Fibroblast of pulmonary artery (primary cell): Measurements from ENCODE around the gene SPATA1.

Source experiments
- DNase-seq: peaks from one replicate; pipeline ENCODE4 v3.0.0-alpha.2; 2010; ENCODE audit warnings: low read depth
- H3K4me3 ChIP-seq: replicated peaks from 2 replicates; pipeline ENCODE4 v1.5.1; 2011; ENCODE audit warnings: low read depth, mild to moderate bottlenecking, control low read depth, low read length, moderate library complexity
- TF ChIP-seq, protein P1 (sequence below): IDR thresholded peaks from 2 replicates; pipeline ENCODE4 v1.5.1; 2011; ENCODE audit warnings: mild to moderate bottlenecking, control low read depth, low read length, inconsistent platforms; ENCODE audit errors: missing control alignments

Gene SPATA1

GRCh38 chr1:84540759-84541158 lies 34.6 kb downstream of the SPATA1 start:
- TF ChIP-seq, protein P1, sequence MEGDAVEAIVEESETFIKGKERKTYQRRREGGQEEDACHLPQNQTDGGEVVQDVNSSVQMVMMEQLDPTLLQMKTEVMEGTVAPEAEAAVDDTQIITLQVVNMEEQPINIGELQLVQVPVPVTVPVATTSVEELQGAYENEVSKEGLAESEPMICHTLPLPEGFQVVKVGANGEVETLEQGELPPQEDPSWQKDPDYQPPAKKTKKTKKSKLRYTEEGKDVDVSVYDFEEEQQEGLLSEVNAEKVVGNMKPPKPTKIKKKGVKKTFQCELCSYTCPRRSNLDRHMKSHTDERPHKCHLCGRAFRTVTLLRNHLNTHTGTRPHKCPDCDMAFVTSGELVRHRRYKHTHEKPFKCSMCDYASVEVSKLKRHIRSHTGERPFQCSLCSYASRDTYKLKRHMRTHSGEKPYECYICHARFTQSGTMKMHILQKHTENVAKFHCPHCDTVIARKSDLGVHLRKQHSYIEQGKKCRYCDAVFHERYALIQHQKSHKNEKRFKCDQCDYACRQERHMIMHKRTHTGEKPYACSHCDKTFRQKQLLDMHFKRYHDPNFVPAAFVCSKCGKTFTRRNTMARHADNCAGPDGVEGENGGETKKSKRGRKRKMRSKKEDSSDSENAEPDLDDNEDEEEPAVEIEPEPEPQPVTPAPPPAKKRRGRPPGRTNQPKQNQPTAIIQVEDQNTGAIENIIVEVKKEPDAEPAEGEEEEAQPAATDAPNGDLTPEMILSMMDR: no peak
- no peak for DNase-seq
- H3K4me3 ChIP-seq: no peak overlapping the region

- no peak overlapping the region for H3K4me3 ChIP-seq
- TF ChIP-seq, protein P1: peak; percentile 24
- peak; percentile 13 for DNase-seq
Observed at GRCh38 chr1:84541679-84542078, 35.5 kb downstream of the SPATA1 start.

DNA sequence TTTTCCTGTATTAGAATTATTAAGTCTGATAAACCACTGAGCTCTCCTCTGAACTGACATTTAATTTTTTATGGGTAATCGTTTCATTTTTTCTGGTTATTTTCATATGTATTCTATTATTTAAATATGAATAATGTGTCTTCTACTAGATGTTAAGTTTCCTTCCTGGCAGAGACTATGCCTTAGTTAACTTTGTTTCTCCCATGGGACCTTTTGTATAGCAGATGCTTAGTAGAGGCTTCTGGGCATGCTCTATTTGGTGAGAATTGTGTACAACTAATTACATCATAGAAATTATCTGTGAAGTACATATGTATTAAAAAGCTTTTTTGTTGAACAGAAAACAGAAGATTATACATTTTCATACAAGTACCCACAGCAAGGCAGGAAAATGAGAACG lies 44.6 kb downstream of the SPATA1 start:
- peak; percentile 14 for DNase-seq
- TF ChIP-seq, protein P1: no peak
- H3K4me3 ChIP-seq: no peak overlapping the region

DNA sequence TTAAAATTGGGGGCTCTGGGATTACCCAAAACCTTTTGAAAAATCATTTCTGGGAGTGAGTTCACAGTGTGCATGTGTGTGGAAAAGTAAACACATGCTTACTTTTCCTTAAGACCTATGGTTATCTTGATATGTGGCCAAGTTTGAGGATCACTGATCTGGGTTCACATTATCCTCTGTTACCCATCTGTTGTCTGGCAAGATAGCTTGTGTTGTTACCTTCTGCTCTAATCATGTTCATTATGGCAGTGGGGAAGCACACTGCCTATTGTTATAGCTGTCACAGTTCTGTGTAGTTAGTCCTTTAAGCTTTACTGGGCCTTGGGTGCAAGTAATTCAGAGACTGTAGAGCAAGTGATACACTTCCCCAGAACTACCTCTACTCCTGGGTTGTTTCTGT lies 63.0 kb downstream of the SPATA1 start:
- TF ChIP-seq, protein P1: no peak
- H3K4me3 ChIP-seq: no peak overlapping the region
- no peak for DNase-seq

DNA sequence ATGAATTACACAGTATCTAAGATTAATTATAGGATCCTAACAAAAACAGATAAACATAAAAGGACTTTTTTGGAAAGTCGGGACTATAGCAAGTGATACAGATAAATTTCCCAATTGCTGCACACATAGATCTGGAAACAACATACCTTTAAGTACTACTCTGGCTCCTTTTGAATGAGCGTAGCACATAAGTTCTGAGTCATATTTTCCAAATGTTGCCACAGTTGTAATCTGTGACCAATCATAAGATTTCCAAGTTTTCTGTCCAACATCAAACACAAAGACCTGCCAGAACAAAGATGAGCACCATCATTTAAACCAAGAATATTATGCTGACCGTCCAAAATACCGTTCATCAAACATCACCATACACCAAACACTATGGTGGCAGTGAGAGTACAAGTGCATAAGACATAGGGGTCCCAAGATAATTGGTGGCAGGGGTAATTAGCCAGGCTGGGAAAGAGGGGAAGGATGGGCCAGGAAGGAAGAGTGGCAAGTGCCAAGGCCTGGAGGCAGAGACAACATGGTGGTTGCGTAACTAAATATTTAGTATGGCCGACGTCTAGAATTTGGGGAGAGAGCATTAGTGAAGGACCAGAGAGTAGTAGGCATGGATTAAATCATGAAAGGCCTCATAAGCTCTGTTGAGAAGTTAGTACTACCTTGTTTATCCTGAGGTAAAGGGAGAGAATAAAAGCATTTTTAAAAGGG lies 64.4 kb downstream of the SPATA1 start:
- DNase-seq: peak; percentile 51
- TF ChIP-seq, protein P1: no peak
- no peak overlapping the region for H3K4me3 ChIP-seq

DNA sequence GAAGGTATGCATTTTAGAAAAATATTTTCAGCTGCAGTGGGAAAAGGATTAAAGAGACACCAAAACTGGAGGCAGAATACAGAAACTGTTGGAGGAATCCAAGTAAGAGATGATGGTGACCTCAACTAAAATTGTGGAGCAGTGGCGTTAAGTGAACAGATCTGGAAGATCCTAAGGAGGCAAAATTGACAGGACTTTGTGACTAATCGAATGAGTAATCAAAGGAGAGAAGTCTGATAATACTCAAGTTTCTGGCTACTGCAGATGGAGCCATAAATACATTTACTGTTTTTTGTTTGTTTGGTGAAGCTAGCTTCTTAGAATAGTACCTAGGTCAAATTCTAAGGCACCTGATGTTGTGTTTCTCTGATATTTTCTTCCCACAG lies 65.0 kb downstream of the SPATA1 start:
- peak; percentile 15 for DNase-seq
- H3K4me3 ChIP-seq: no peak overlapping the region
- TF ChIP-seq, protein P1: no peak

DNA sequence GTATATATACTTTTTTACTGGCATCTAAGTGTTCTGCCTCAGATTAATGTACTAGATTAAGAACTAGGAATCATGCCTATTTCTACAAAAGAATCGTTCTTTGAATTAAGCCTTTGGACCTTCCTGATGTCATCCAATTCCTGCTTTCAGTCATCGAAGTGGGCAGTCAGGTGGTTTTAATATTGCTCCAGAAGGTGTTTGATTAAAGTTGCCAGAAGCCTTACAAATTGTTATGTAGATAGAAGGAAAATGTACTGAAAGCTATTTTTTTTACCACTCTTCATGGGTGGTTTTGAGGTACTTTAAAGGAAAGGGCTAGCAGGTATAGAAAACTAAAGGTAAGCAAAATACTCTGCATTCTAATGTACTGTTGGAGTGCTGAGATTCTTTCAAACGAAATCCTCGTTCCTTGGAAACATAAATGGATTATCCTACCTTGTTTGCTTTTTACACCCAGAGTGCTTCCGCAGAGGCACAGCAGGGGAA lies 67.3 kb downstream of the SPATA1 start:
- peak; percentile 13 for DNase-seq
- TF ChIP-seq, protein P1: no peak
- peak overlapping the region; percentile 71 for H3K4me3 ChIP-seq
